Aorta (tissue), 5 donors: ENCODE results near the gene SP5. TPM values are rescaled to one million over a fixed set of nuclear protein-coding genes. Genes with fewer than 3 reads are reported as not detected.

Source experiments
- ATAC-seq: fragments of 200-7000 bp; cut with Tn5 transposase; one replicate; pipeline ENCODE4 v1.9.1; 2022; ENCODE audit warnings: moderate library complexity; ENCODE audit not compliant: low FRiP score
- DNase-seq, 2 donors: peaks; one replicate each; pipeline ENCODE4 v3.0.0-alpha.2; 2020
- H3K27ac ChIP-seq, 2 donors: one replicate each; pipeline ENCODE4 v1.5.1; 2013; ENCODE audit warnings: low read length in 2 of 2, mild to moderate bottlenecking in 2 of 2, moderate library complexity in 2 of 2, control low read depth in 1 of 2, inconsistent platforms in 1 of 2, low read depth in 1 of 2
- H3K27me3 ChIP-seq, 2 donors: one replicate each; pipeline ENCODE4 v1.6.1; 2013; ENCODE audit warnings: control low read depth in 1 of 2, low read length in 1 of 2, mild to moderate bottlenecking in 1 of 2, moderate library complexity in 1 of 2; ENCODE audit not compliant: insufficient read depth in 2 of 2, control insufficient read depth in 1 of 2
- H3K36me3 ChIP-seq, 2 donors: one replicate each; pipeline ENCODE4 v1.6.1; 2013; ENCODE audit warnings: control low read depth in 1 of 2, low read length in 1 of 2, mild to moderate bottlenecking in 1 of 2; ENCODE audit not compliant: insufficient read depth in 2 of 2, control insufficient read depth in 1 of 2
- H3K4me1 ChIP-seq, 2 donors: one replicate each; pipeline ENCODE4 v1.6.1; 2013; ENCODE audit warnings: low read length in 2 of 2, control low read depth in 1 of 2, mild to moderate bottlenecking in 1 of 2, moderate library complexity in 1 of 2; ENCODE audit not compliant: insufficient read depth in 2 of 2, control insufficient read depth in 1 of 2
- H3K4me3 ChIP-seq, 2 donors: one replicate each; pipeline ENCODE4 v1.5.1; 2013; ENCODE audit warnings: low read length in 2 of 2, control low read depth in 1 of 2, mild to moderate bottlenecking in 1 of 2
- H3K9me3 ChIP-seq: one replicate; pipeline ENCODE4 v1.6.1; 2013; ENCODE audit warnings: mild to moderate bottlenecking, low read length; ENCODE audit not compliant: control insufficient read depth
- WGBS, 2 donors: extraction: QIAGEN DNeasy Blood & Tissue Kit; methylation state at CpG; one replicate each; pipeline ENCODE4 v1.1.7; 2013; 5-methylcytosine and 5-hydroxymethylcytosine counted together
- intact Hi-C, 2 donors: fragments of 100-400 bp; cut with DNase I; formaldehyde crosslinking; loops; one replicate each; pipeline versions ENCODE4 v1.14.2 to v1.15.0; 2022
- polyA plus RNA-seq, 2 donors: library from polyadenylated mRNA; stranded (reverse); fragments of 200-250 nt; gene quantifications; one replicate each; pipeline ENCODE4 v1.2.3, GENCODE V29; 2013
- total RNA-seq, 2 donors: library from RNA; stranded (reverse); fragmentation: NEBNext Ultra II Directional; extraction: Animal tissue kit (Norgen Biotek cat#: 25700); gene quantifications; one replicate each; pipeline ENCODE4 v1.2.1, GENCODE V29; 2021
- donor health status: healthy with polysubstance abuse.
- donor health status: Bipolar disorder and iron deficiency.
- donor health status: DM: no; HTN: no; CAD: no.
- donor health status: DM: no; HTN: no; CAD: no.
- donor health status: DM: yes; HTN: yes; CAD: no.

SP5 gene
- total and polyA plus RNA-seq, 4 donors = 3.2 to 3.6 TPM; not detected in 2

GRCh38 chr2:170762760-170763159 is 47.6 kb downstream of the SP5 start:
- DNase-seq = no peak
- no peaks in the 10 kb centered on the region for H3K27me3 ChIP-seq
- H3K36me3 ChIP-seq = no peaks in the 10 kb centered on the region
- WGBS, 2 donors = 79 to 83% methylated on average over 7 of the region's 7 CpGs
- no peak overlapping the region for H3K4me3 ChIP-seq
- no peaks in the 10 kb centered on the region for H3K4me1 ChIP-seq
- intact Hi-C loops = no loop called here
- H3K27ac ChIP-seq = no peak overlapping the region
- no peaks in the 10 kb centered on the region for H3K9me3 ChIP-seq
- ATAC-seq = no peak

GRCh38 chr2:170763232-170763631 is 48.1 kb downstream of the SP5 start:
- no peak for ATAC-seq
- WGBS, 2 donors = 83 to 89% methylated on average over 4 of the region's 4 CpGs
- Histone ChIP-seq H3K4me3 (no peak overlapping the region), H3K36me3 (no peaks in the 10 kb centered on the region), H3K27me3 (no peaks in the 10 kb centered on the region), H3K9me3 (no peaks in the 10 kb centered on the region), H3K27ac (no peak overlapping the region), H3K4me1 (no peaks in the 10 kb centered on the region)
- intact Hi-C loops = no loop called here
- no peak for DNase-seq

GRCh38 chr2:170764880-170765261 is 49.7 kb downstream of the SP5 start:
- Histone ChIP-seq H3K9me3 (no peaks in the 10 kb centered on the region), H3K27ac (no peak overlapping the region), H3K4me1 (no peaks in the 10 kb centered on the region), H3K36me3 (no peaks in the 10 kb centered on the region), H3K4me3 (no peak overlapping the region), H3K27me3 (no peaks in the 10 kb centered on the region)
- intact Hi-C loops = no loop called here
- 23 to 54% methylated on average over 2 of the region's 2 CpGs for WGBS, 2 donors
- DNase-seq = no peak
- no peak for ATAC-seq

DNA sequence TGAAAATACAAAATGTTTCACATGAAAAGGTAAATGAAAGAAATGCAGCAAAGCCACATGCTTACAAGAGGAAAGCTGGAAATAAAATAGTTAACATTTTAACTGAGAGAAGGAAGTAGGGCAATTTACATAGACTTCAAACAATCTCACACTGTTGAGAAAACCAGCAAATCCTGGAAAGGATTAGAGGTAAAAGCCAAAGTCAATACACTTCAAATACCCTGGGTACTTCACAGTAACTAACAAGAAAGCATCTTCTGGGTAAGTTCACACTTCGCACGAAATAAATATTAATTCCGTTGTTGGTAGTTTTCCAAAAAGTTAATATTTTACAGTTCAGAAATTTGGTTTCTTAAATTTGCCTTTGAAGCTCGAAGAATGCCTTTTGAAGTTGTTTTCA is 51.6 kb downstream of the SP5 start:
- Histone ChIP-seq H3K27ac (no peak overlapping the region), H3K9me3 (no peaks in the 10 kb centered on the region), H3K27me3 (no peaks in the 10 kb centered on the region), H3K4me1 (no peaks in the 10 kb centered on the region), H3K36me3 (no peaks in the 10 kb centered on the region), H3K4me3 (no peak overlapping the region)
- WGBS, 2 donors = 25 to 49% methylated on average over 4 of the region's 4 CpGs
- intact Hi-C loops = no loop called here
- ATAC-seq (no peak), DNase-seq (no peak)

Other genes with a start within 250 kb of the SP5 start
- 1 to 10 TPM in 1 of 2 donors, under 1 TPM in 1; 0.69 to 1.3 TPM for gene ERICH2, start 55.0 kb downstream of the SP5 start, total RNA-seq
- 1 to 10 TPM in 1 of 2 donors, not detected in 1; 3.0 TPM for gene ERICH2, start 55.0 kb downstream of the SP5 start, polyA plus RNA-seq
- 1 to 10 TPM; 6.9 to 7.8 TPM for gene GAD1, start 101.5 kb downstream of the SP5 start, total RNA-seq
- gene GAD1, start 101.5 kb downstream of the SP5 start, polyA plus RNA-seq = 1 to 10 TPM; 1.6 to 2.0 TPM
- 10 to 100 TPM; 74.6 to 77.1 TPM for gene GORASP2, start 213.9 kb downstream of the SP5 start, total RNA-seq
- 10 to 100 TPM; 34.9 to 38.9 TPM for gene GORASP2, start 213.9 kb downstream of the SP5 start, polyA plus RNA-seq